Renal cortical epithelial cell (primary cell): Measurements from ENCODE around the gene SLC37A1. TPM values are rescaled to one million over a fixed set of nuclear protein-coding genes. Genes with fewer than 3 reads are reported as not detected.

ENCODE experiments used
- DNase-seq: peaks from one replicate; pipeline ENCODE4 v3.0.0-alpha.2; 2011; ENCODE audit warnings: low read depth
- total RNA-seq: library from RNA; depleted of rRNA; stranded (reverse); fragments of >200 nt; gene quantifications from 2 replicates; pipeline ENCODE4 v1.2.3, GENCODE V29; 2014

The SLC37A1 gene
- total RNA-seq, 1 donor from 2014 or later = 15.0 TPM

- DNase-seq = no peak
These were observed 12.7 kb downstream of the SLC37A1 start for GRCh38 chr21:42526379-42526727.

- no peak for DNase-seq
These were observed 13.5 kb downstream of the SLC37A1 start for GRCh38 chr21:42527127-42527488.

GRCh38 chr21:42527489-42528158 is 14.0 kb downstream of the SLC37A1 start:
- DNase-seq = no peak

GRCh38 chr21:42530167-42530518 is 16.5 kb downstream of the SLC37A1 start:
- no peak for DNase-seq

GRCh38 chr21:42531771-42532170 is 18.1 kb downstream of the SLC37A1 start:
- DNase-seq = no peak

- no peak for DNase-seq
These were observed 19.0 kb downstream of the SLC37A1 start for GRCh38 chr21:42532466-42533181.

GRCh38 chr21:42533306-42533962 is 19.8 kb downstream of the SLC37A1 start:
- DNase-seq = no peak

GRCh38 chr21:42533963-42534355 is 20.3 kb downstream of the SLC37A1 start:
- no peak for DNase-seq

- no peak for DNase-seq
These were observed 21.0 kb downstream of the SLC37A1 start for GRCh38 chr21:42534421-42535378.

- no peak for DNase-seq
These were observed 22.0 kb downstream of the SLC37A1 start for GRCh38 chr21:42535602-42536171.

- DNase-seq = no peak
These were observed 22.9 kb downstream of the SLC37A1 start for GRCh38 chr21:42536601-42537000.

- DNase-seq = no peak
These were observed 23.6 kb downstream of the SLC37A1 start for GRCh38 chr21:42537106-42537742.

- no peak for DNase-seq
These were observed 25.0 kb downstream of the SLC37A1 start for GRCh38 chr21:42538479-42539275.

GRCh38 chr21:42539342-42539741 is 25.7 kb downstream of the SLC37A1 start:
- DNase-seq = no peak

- DNase-seq = no peak
These were observed 26.3 kb downstream of the SLC37A1 start for GRCh38 chr21:42539931-42540343.

- no peak for DNase-seq
These were observed 26.7 kb downstream of the SLC37A1 start for GRCh38 chr21:42540396-42540795.

GRCh38 chr21:42541174-42541573 is 27.5 kb downstream of the SLC37A1 start:
- DNase-seq = no peak

GRCh38 chr21:42541618-42542017 is 28.0 kb downstream of the SLC37A1 start:
- DNase-seq = no peak

GRCh38 chr21:42542196-42542595 is 28.5 kb downstream of the SLC37A1 start:
- DNase-seq = no peak

- no peak for DNase-seq
These were observed 28.9 kb downstream of the SLC37A1 start for GRCh38 chr21:42542596-42542995.
